A673 (cell line): ENCODE data around the gene AXDND1.

Source experiments
- EZH2 ChIP-seq: fragments of 200-600 bp; sonication (generic); IDR thresholded peaks from 2 replicates; pipeline ENCODE4 v1.6.1; 2017; ENCODE audit warnings: borderline replicate concordance, low read depth, mild to moderate bottlenecking, mixed read lengths, antibody characterized with exemption, low read length; ENCODE audit not compliant: poor library complexity, severe bottlenecking
- TF ChIP-seq, protein P1 (sequence below): fragments of 300-800, 200-600 bp; sonication (generic); conservative IDR thresholded peaks from 2 replicates; pipeline ENCODE4 v1.5.1; 2017; ENCODE audit warnings: low read depth, mild to moderate bottlenecking, antibody characterized with exemption, low read length, moderate library complexity, mixed read lengths

DNA sequence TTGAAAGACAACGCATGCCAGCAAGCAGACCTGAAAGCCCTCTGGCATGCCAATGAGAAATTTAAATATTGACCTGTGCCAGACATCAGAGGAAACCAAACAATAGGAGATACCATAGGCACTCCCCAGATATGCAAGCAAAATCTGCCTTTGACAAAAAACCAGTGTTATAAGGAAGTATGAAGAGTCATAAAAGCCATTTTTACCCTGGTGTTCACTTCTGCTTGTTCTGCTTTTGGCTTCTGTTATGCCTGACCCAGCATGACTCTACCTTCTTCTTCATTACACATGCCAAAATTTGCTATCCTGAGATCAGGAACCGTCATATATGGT lies 183.6 kb downstream of the AXDND1 start:
- TF ChIP-seq, protein P1, sequence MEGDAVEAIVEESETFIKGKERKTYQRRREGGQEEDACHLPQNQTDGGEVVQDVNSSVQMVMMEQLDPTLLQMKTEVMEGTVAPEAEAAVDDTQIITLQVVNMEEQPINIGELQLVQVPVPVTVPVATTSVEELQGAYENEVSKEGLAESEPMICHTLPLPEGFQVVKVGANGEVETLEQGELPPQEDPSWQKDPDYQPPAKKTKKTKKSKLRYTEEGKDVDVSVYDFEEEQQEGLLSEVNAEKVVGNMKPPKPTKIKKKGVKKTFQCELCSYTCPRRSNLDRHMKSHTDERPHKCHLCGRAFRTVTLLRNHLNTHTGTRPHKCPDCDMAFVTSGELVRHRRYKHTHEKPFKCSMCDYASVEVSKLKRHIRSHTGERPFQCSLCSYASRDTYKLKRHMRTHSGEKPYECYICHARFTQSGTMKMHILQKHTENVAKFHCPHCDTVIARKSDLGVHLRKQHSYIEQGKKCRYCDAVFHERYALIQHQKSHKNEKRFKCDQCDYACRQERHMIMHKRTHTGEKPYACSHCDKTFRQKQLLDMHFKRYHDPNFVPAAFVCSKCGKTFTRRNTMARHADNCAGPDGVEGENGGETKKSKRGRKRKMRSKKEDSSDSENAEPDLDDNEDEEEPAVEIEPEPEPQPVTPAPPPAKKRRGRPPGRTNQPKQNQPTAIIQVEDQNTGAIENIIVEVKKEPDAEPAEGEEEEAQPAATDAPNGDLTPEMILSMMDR, result no peak
- no peak for TF ChIP-seq EZH2
